MM.1S (cell line): ENCODE results near the gene SMAD3.

Source experiments
- DNase-seq: peaks from one replicate; pipeline ENCODE4 v3.0.0-alpha.2; 2015
- H2AFZ ChIP-seq: fragments of 300-600 bp; sonication (generic); 2 replicates; pipeline ENCODE4 v1.6.0; 2016; ENCODE audit warnings: antibody characterized with exemption, low read length
- H3F3A ChIP-seq: fragments of 300-600 bp; sonication (generic); 2 replicates; pipeline ENCODE4 v1.6.1; 2016; ENCODE audit warnings: mild to moderate bottlenecking, antibody characterized with exemption, low read length, moderate library complexity, mixed read lengths; ENCODE audit not compliant: insufficient read depth
- H3K27ac ChIP-seq: fragments of 300-600 bp; sonication (generic); 2 replicates; pipeline ENCODE4 v1.5.1; 2016; ENCODE audit warnings: mild to moderate bottlenecking, low read length
- H3K27me3 ChIP-seq: fragments of 300-600 bp; sonication (generic); replicated peaks from 2 replicates; pipeline ENCODE4 v1.6.0; 2016; ENCODE audit warnings: low read length; ENCODE audit not compliant: insufficient read depth
- H3K36me3 ChIP-seq: fragments of 300-600 bp; sonication (generic); replicated peaks from 2 replicates; pipeline ENCODE4 v1.6.1; 2016; ENCODE audit warnings: mild to moderate bottlenecking, low read length, mixed read lengths; ENCODE audit not compliant: insufficient read depth
- H3K4me1 ChIP-seq: fragments of 300-600 bp; sonication (generic); 2 replicates; pipeline ENCODE4 v1.6.1; 2016; ENCODE audit warnings: low read length, mixed read lengths
- H3K4me2 ChIP-seq: fragments of 300-600 bp; sonication (generic); 2 replicates; pipeline ENCODE4 v1.6.0; 2016; ENCODE audit warnings: low read depth, low read length
- H3K4me3 ChIP-seq: fragments of 300-600 bp; sonication (generic); 2 replicates; pipeline ENCODE4 v1.5.1; 2016; ENCODE audit warnings: low read length, mixed read lengths
- H3K79me2 ChIP-seq: fragments of 300-600 bp; sonication (generic); 2 replicates; pipeline ENCODE4 v1.6.1; 2016; ENCODE audit warnings: mixed run types, low read length, mixed read lengths
- H3K9ac ChIP-seq: fragments of 300-600 bp; sonication (generic); 2 replicates; pipeline ENCODE4 v1.6.1; 2016; ENCODE audit warnings: low read length, mixed read lengths
- H3K9me2 ChIP-seq: fragments of 300-600 bp; sonication (generic); replicated peaks from 2 replicates; pipeline ENCODE4 v1.6.1; 2016; ENCODE audit warnings: mild to moderate bottlenecking, low read length, mixed read lengths; ENCODE audit not compliant: insufficient read depth
- H3K9me3 ChIP-seq: fragments of 300-600 bp; sonication (generic); replicated peaks from 2 replicates; pipeline ENCODE4 v1.6.1; 2016; ENCODE audit warnings: mild to moderate bottlenecking, low read length, mixed read lengths; ENCODE audit not compliant: insufficient read depth
- H4K20me1 ChIP-seq: fragments of 300-600 bp; sonication (generic); 2 replicates; pipeline ENCODE4 v1.6.1; 2016; ENCODE audit warnings: mild to moderate bottlenecking, low read length, moderate library complexity, mixed read lengths; ENCODE audit not compliant: insufficient read depth
- CTCF ChIP-seq: fragments of 300-600 bp; sonication (generic); IDR thresholded peaks from 2 replicates; pipeline ENCODE4 v1.5.1; 2016; ENCODE audit warnings: antibody characterized with exemption, low read length, mixed read lengths
- EZH2 ChIP-seq: fragments of 300-600 bp; sonication (generic); optimal IDR thresholded peaks from 2 replicates; pipeline ENCODE3; 2017; ENCODE audit warnings: low read depth, mild to moderate bottlenecking, antibody characterized with exemption, low read length, mixed read lengths
- EZH2phosphoT487 ChIP-seq: fragments of 300-600 bp; sonication (generic); IDR thresholded peaks from 2 replicates; pipeline ENCODE4 v1.6.1; 2018; ENCODE audit warnings: antibody characterized with exemption, low read length

The SMAD3 gene

GRCh38 chr15:67114846-67115585 lies 49.6 kb downstream of the SMAD3 start:
- H3K36me3 ChIP-seq = no peaks in the 10 kb centered on the region
- 0 out of 2 replicates have a peak, but pooled peaks cover 5% of the 10 kb centered on the region for H3F3A ChIP-seq
- peaks cover 37% of the 10 kb centered on the region for H3K4me1 ChIP-seq
- H2AFZ ChIP-seq = no peak overlapping the region
- no peaks in the 10 kb centered on the region for H3K9me3 ChIP-seq
- H4K20me1 ChIP-seq = no peaks in the 10 kb centered on the region
- no peak overlapping the region for H3K9ac ChIP-seq
- H3K4me2 ChIP-seq = no peak overlapping the region
- DNase-seq = no peak
- TF ChIP-seq CTCF (no peak), EZH2phosphoT487 (no peak), EZH2 (no peak)
- H3K79me2 ChIP-seq = peaks cover 50% of the 10 kb centered on the region
- no peaks in the 10 kb centered on the region for H3K27me3 ChIP-seq
- H3K4me3 ChIP-seq = no peak overlapping the region
- no peak overlapping the region for H3K27ac ChIP-seq
- no peaks in the 10 kb centered on the region for H3K9me2 ChIP-seq

GRCh38 chr15:67115586-67115969 lies 50.2 kb downstream of the SMAD3 start:
- peaks cover 31% of the 10 kb centered on the region for H3K4me1 ChIP-seq
- H3K79me2 ChIP-seq = peaks cover 44% of the 10 kb centered on the region
- no peaks in the 10 kb centered on the region for H3K27me3 ChIP-seq
- 0 out of 2 replicates have a peak, but pooled peaks cover 5% of the 10 kb centered on the region for H3F3A ChIP-seq
- H3K9me2 ChIP-seq = no peaks in the 10 kb centered on the region
- no peaks in the 10 kb centered on the region for H3K9me3 ChIP-seq
- TF ChIP-seq EZH2phosphoT487 (no peak), EZH2 (no peak), CTCF (no peak)
- H3K27ac ChIP-seq = no peak overlapping the region
- no peak for DNase-seq
- no peaks in the 10 kb centered on the region for H4K20me1 ChIP-seq
- no peaks in the 10 kb centered on the region for H3K36me3 ChIP-seq
- no peak overlapping the region for H2AFZ ChIP-seq
- H3K4me2 ChIP-seq = no peak overlapping the region
- no peak overlapping the region for H3K9ac ChIP-seq
- H3K4me3 ChIP-seq = no peak overlapping the region

GRCh38 chr15:67116742-67117141 lies 51.3 kb downstream of the SMAD3 start:
- Histone ChIP-seq H3K27ac (peak overlapping the region; percentile 1; the same call in 1 of the 2 replicates), H3K9ac (no peak overlapping the region), H3K4me2 (peak overlapping the region; percentile 2; the same call in 1 of the 2 replicates), H3K4me1 (peaks cover 20% of the 10 kb centered on the region), H3K9me2 (no peaks in the 10 kb centered on the region), H3F3A (no peaks in the 10 kb centered on the region), H3K79me2 (peaks cover 34% of the 10 kb centered on the region), H3K4me3 (no peak overlapping the region), H3K27me3 (no peaks in the 10 kb centered on the region), H2AFZ (no peak overlapping the region), H3K36me3 (no peaks in the 10 kb centered on the region), H4K20me1 (no peaks in the 10 kb centered on the region), H3K9me3 (no peaks in the 10 kb centered on the region)
- peak; percentile 12 for DNase-seq
- TF ChIP-seq EZH2 (no peak), EZH2phosphoT487 (no peak), CTCF (no peak)
